ENCODE data around the gene AOC3. TPM values are rescaled to one million over a fixed set of nuclear protein-coding genes. Genes with fewer than 3 reads are reported as not detected.

AOC3 gene
- polyA plus RNA-seq, 2 of the 4 experiments (the other 2 are of a cell fraction): 0.79 to 1.4 TPM

GRCh38 chr17:42900460-42901331, 49.7 kb downstream of the AOC3 start, which contains the start of gene G6PC1:
Gene G6PC1, plus strand, starts transcription at chr17:42900799. Its CDS starts 78 bp downstream, at chr17:42900877.
- WGBS (ENCODE audit: missing lambda C conversion rate): 61% methylated on average over 12 of the region's 12 CpGs
- DNase-seq (ENCODE audit: low read depth in 1 of 2, low spot score in 1 of 2) (no peak), ATAC-seq (no peak), FAIRE-seq (no peak)
- H3K27ac ChIP-seq: no peak within 1 kb of the TSS
- TF ChIP-seq REST (IDR thresholded peaks at IDR 0.05) (no peak), CBX8 (IDR thresholded peaks at IDR 0.05) (no peak), NR3C1 (IDR thresholded peaks at IDR 0.05) (no peak), E2F6 (IDR thresholded peaks at IDR 0.05; ENCODE audit: borderline replicate concordance, low read depth) (no peak), ATOH8 (CRISPR knock-in tag; IDR thresholded peaks at IDR 0.05; ENCODE audit: low read depth) (no peak)
- CTCF ChIA-PET: interaction anchor here (1.0 to 1.6 kb wide), 3 partner anchors 9 to 37 kb away, joined by 3 to 7 read pairs (median 6); no protein-coding TSS in a partner anchor
- H3K4me1 ChIP-seq: peaks cover under 1% of the 10 kb centered on the region
- H3K4me2 ChIP-seq: no peak within 1 kb of the TSS
- POLR2A ChIA-PET: no interaction called here
- no peaks in the 10 kb centered on the region for H3K9me3 ChIP-seq
- no peak within 1 kb of the TSS for H3K4me3 ChIP-seq

- CTCF ChIA-PET: interaction anchor here (1.0 to 1.3 kb wide), 2 partner anchors 10 to 36 kb away, joined by 3 to 4 read pairs; no protein-coding TSS in a partner anchor
- no peak overlapping the region for H3K4me2 ChIP-seq
- FAIRE-seq (peak; percentile 39), ATAC-seq (no peak), DNase-seq (ENCODE audit: low read depth in 1 of 2, low spot score in 1 of 2) (no peak)
- no peak overlapping the region for H3K27ac ChIP-seq
- WGBS (ENCODE audit: missing lambda C conversion rate): 78% methylated on average over 10 of the region's 10 CpGs
- H3K4me1 ChIP-seq: no peaks in the 10 kb centered on the region
- no peaks in the 10 kb centered on the region for H3K9me3 ChIP-seq
- TF ChIP-seq NPAS2 (CRISPR knock-in tag; IDR thresholded peaks at IDR 0.05; ENCODE audit: borderline replicate concordance) (no peak), ELK1 (IDR thresholded peaks at IDR 0.05; ENCODE audit: low read depth, low read length) (no peak), HOXB13 (CRISPR knock-in tag; IDR thresholded peaks at IDR 0.05; ENCODE audit: low read depth) (no peak), BHLHE40 (IDR thresholded peaks at IDR 0.05; ENCODE audit: low read depth, low read length) (no peak), ZSCAN20 (CRISPR knock-in tag; IDR thresholded peaks at IDR 0.05) (no peak), ESRRA (IDR thresholded peaks at IDR 0.05; ENCODE audit: borderline replicate concordance, low read length) (no peak), REST (IDR thresholded peaks at IDR 0.05) (no peak), NFE2L2 (conservative IDR thresholded peaks at IDR 0.05; ENCODE audit: low read length) (no peak), RNF2 (IDR thresholded peaks at IDR 0.05; ENCODE audit: borderline replicate concordance, low read depth) (no peak), EHF (CRISPR knock-in tag; IDR thresholded peaks at IDR 0.05) (no peak), MAX (IDR thresholded peaks at IDR 0.05) (no peak), RAD21 (conservative IDR thresholded peaks at IDR 0.05 in 1 of 2, IDR thresholded peaks at IDR 0.05 in 1 of 2) (no peak), CBX2 (IDR thresholded peaks at IDR 0.05; ENCODE audit: borderline replicate concordance, low read depth) (no peak), RCOR1 (IDR thresholded peaks at IDR 0.05; ENCODE audit: low read depth, low read length) (no peak), HES2 (IDR thresholded peaks at IDR 0.05) (no peak), HOXB5 (CRISPR knock-in tag; IDR thresholded peaks at IDR 0.05) (no peak)
- H3K4me3 ChIP-seq: no peak overlapping the region
- POLR2A ChIA-PET: no interaction called here
Measured at GRCh38 chr17:42901535-42902229, 50.7 kb downstream of the AOC3 start.
